Measurements from ENCODE around the gene SCAMP1. TPM values are rescaled to one million over a fixed set of nuclear protein-coding genes. Genes with fewer than 3 reads are reported as not detected.

The SCAMP1 gene
- total and polyA plus RNA-seq, 2 of the 8 experiments (the other 6 are each of a cell fraction or from before 2014, with no cell fraction given): 18.6 to 55.9 TPM

DNA sequence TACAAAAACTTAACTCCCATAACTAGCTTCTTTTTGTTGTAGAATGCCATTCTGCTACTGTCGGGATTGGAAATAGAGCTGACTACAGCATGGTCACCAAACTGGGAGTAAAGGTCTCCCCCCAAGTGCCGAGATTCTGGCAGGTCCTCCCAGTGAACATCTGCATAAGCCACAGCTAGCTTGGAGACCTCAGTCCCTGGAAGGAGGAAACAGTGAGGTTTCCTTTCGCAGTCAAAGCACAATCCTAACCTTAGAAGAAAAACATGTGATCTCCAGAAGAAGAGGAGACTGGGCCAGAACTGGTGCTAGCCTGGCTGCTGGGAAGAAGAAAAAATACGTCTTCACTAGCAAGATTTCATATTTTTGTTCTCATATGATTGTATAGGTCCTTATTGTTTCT is 127.4 kb downstream of the SCAMP1 start (continued):
- TF ChIP-seq, protein P1, sequence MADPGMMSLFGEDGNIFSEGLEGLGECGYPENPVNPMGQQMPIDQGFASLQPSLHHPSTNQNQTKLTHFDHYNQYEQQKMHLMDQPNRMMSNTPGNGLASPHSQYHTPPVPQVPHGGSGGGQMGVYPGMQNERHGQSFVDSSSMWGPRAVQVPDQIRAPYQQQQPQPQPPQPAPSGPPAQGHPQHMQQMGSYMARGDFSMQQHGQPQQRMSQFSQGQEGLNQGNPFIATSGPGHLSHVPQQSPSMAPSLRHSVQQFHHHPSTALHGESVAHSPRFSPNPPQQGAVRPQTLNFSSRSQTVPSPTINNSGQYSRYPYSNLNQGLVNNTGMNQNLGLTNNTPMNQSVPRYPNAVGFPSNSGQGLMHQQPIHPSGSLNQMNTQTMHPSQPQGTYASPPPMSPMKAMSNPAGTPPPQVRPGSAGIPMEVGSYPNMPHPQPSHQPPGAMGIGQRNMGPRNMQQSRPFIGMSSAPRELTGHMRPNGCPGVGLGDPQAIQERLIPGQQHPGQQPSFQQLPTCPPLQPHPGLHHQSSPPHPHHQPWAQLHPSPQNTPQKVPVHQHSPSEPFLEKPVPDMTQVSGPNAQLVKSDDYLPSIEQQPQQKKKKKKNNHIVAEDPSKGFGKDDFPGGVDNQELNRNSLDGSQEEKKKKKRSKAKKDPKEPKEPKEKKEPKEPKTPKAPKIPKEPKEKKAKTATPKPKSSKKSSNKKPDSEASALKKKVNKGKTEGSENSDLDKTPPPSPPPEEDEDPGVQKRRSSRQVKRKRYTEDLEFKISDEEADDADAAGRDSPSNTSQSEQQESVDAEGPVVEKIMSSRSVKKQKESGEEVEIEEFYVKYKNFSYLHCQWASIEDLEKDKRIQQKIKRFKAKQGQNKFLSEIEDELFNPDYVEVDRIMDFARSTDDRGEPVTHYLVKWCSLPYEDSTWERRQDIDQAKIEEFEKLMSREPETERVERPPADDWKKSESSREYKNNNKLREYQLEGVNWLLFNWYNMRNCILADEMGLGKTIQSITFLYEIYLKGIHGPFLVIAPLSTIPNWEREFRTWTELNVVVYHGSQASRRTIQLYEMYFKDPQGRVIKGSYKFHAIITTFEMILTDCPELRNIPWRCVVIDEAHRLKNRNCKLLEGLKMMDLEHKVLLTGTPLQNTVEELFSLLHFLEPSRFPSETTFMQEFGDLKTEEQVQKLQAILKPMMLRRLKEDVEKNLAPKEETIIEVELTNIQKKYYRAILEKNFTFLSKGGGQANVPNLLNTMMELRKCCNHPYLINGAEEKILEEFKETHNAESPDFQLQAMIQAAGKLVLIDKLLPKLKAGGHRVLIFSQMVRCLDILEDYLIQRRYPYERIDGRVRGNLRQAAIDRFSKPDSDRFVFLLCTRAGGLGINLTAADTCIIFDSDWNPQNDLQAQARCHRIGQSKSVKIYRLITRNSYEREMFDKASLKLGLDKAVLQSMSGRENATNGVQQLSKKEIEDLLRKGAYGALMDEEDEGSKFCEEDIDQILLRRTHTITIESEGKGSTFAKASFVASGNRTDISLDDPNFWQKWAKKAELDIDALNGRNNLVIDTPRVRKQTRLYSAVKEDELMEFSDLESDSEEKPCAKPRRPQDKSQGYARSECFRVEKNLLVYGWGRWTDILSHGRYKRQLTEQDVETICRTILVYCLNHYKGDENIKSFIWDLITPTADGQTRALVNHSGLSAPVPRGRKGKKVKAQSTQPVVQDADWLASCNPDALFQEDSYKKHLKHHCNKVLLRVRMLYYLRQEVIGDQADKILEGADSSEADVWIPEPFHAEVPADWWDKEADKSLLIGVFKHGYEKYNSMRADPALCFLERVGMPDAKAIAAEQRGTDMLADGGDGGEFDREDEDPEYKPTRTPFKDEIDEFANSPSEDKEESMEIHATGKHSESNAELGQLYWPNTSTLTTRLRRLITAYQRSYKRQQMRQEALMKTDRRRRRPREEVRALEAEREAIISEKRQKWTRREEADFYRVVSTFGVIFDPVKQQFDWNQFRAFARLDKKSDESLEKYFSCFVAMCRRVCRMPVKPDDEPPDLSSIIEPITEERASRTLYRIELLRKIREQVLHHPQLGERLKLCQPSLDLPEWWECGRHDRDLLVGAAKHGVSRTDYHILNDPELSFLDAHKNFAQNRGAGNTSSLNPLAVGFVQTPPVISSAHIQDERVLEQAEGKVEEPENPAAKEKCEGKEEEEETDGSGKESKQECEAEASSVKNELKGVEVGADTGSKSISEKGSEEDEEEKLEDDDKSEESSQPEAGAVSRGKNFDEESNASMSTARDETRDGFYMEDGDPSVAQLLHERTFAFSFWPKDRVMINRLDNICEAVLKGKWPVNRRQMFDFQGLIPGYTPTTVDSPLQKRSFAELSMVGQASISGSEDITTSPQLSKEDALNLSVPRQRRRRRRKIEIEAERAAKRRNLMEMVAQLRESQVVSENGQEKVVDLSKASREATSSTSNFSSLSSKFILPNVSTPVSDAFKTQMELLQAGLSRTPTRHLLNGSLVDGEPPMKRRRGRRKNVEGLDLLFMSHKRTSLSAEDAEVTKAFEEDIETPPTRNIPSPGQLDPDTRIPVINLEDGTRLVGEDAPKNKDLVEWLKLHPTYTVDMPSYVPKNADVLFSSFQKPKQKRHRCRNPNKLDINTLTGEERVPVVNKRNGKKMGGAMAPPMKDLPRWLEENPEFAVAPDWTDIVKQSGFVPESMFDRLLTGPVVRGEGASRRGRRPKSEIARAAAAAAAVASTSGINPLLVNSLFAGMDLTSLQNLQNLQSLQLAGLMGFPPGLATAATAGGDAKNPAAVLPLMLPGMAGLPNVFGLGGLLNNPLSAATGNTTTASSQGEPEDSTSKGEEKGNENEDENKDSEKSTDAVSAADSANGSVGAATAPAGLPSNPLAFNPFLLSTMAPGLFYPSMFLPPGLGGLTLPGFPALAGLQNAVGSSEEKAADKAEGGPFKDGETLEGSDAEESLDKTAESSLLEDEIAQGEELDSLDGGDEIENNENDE (IDR thresholded peaks at IDR 0.05; ENCODE audit: insufficient replicate concordance, low read length): no peak
- TF ChIP-seq GTF2F1 (IDR thresholded peaks at IDR 0.05; ENCODE audit: borderline replicate concordance, low read depth, low read length) (no peak), TAF7 (optimal IDR thresholded peaks at IDR 0.05; ENCODE audit: borderline replicate concordance, low read depth, low read length) (no peak), KDM1A (IDR thresholded peaks at IDR 0.05; ENCODE audit: borderline replicate concordance, low read length) (no peak), RAD21 (IDR thresholded peaks at IDR 0.05 in 1 of 2, conservative IDR thresholded peaks at IDR 0.05 in 1 of 2; ENCODE audit: low read depth in 2 of 2, low read length in 2 of 2) (no peak), POLR2A (IDR thresholded peaks at IDR 0.05; ENCODE audit: control extremely low read depth in 1 of 2, low read depth in 2 of 2, low read length in 2 of 2) (no peak), POLR2AphosphoS5 (IDR thresholded peaks at IDR 0.05; ENCODE audit: low read depth, low read length) (no peak), NANOG (IDR thresholded peaks at IDR 0.05; ENCODE audit: insufficient read depth, low read depth, low read length, poor library complexity, severe bottlenecking) (no peak), SIX5 (IDR thresholded peaks at IDR 0.05; ENCODE audit: low read depth, low read length) (no peak), EGR1 (IDR thresholded peaks at IDR 0.05; ENCODE audit: borderline replicate concordance, low read depth, low read length) (no peak)
- TF ChIP-seq, protein P2, sequence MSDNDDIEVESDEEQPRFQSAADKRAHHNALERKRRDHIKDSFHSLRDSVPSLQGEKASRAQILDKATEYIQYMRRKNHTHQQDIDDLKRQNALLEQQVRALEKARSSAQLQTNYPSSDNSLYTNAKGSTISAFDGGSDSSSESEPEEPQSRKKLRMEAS (IDR thresholded peaks at IDR 0.05): no peak
